Endothelial cell of umbilical vein (primary cell): ENCODE data around the gene DPP6. TPM values are rescaled to one million over a fixed set of nuclear protein-coding genes. Genes with fewer than 3 reads are reported as not detected.

Experiments
- BruUV-seq: library from RNA; stranded (reverse); fragments of 400-500 nt; replicated peaks from 2 replicates; lab custom pipeline; 2021; lab: Mats Ljungman, UMichigan
- CTCF ChIA-PET: fragments of 300-600, 350-600 bp; sonication (Branson Sonifier 250); formaldehyde crosslinking; loops from one replicate; lab custom pipeline; 2021; ENCODE audit warnings: antibody characterized with exemption, inconsistent platforms; lab: Charles Lee
- POLR2A ChIA-PET: fragments of 300-600, 350-600 bp; sonication (Branson Sonifier 250); formaldehyde crosslinking; loops from one replicate; lab custom pipeline; 2021; ENCODE audit warnings: antibody characterized with exemption, inconsistent platforms; lab: Charles Lee
- DNase-seq: peaks from one replicate; pipeline ENCODE4 v3.0.0-alpha.2; 2011; ENCODE audit warnings: low read depth, low spot score
- FAIRE-seq: peaks from 2 replicates; lab custom pipeline; 2011; peaks lifted over from hg19 to GRCh38; lab: Jason Lieb, UNC
- H2AFZ ChIP-seq: 2 replicates; pipeline ENCODE4 v1.6.0; 2012; ENCODE audit warnings: low read depth, low read length, control low read depth, inconsistent platforms
- H3K27ac ChIP-seq: 2 replicates; pipeline ENCODE4 v1.5.1; 2011; ENCODE audit warnings: low read depth, mild to moderate bottlenecking, control low read depth, low read length, moderate library complexity; ENCODE audit not compliant: insufficient read depth
- H3K27me3 ChIP-seq, 2 experiments: 2 replicates each; pipeline versions ENCODE4 v1.6.0 to v1.6.1; 2011; ENCODE audit warnings: low read length in 2 of 2, mixed read lengths in 1 of 2; ENCODE audit not compliant: control insufficient read depth in 2 of 2, insufficient read depth in 2 of 2
- H3K36me3 ChIP-seq, 2 experiments: 2 replicates in 1 of 2; 3 replicates in 1 of 2; pipeline ENCODE4 v1.5.1; 2011; ENCODE audit warnings: low read length in 2 of 2, mild to moderate bottlenecking in 1 of 2, moderate library complexity in 1 of 2; ENCODE audit not compliant: control insufficient read depth in 2 of 2, insufficient read depth in 2 of 2; ENCODE audit errors: extremely low read depth in 1 of 2
- H3K4me1 ChIP-seq: 3 replicates; pipeline ENCODE4 v1.5.1; 2011; ENCODE audit warnings: mild to moderate bottlenecking, low read length; ENCODE audit not compliant: control insufficient read depth, insufficient read depth; ENCODE audit errors: extremely low read depth
- H3K4me2 ChIP-seq: 2 replicates; pipeline ENCODE4 v1.6.1; 2011; ENCODE audit warnings: low read length, control low read depth, mixed read lengths; ENCODE audit not compliant: insufficient read depth
- H3K4me3 ChIP-seq, 3 experiments: fragments of 200-600 bp in 1 of 3; sonication (generic), shearing (Covaris generic) in 1 of 3; replicated peaks in 1 of 3; 2 replicates each; pipeline ENCODE4 v1.5.1; 2011 to 2016; ENCODE audit warnings: control low read depth in 3 of 3, low read length in 3 of 3, mild to moderate bottlenecking in 2 of 3, inconsistent platforms in 1 of 3, low read depth in 1 of 3, moderate library complexity in 1 of 3; ENCODE audit not compliant: insufficient read depth in 1 of 3
- H3K79me2 ChIP-seq: 2 replicates; pipeline ENCODE4 v1.6.0; 2012; ENCODE audit warnings: low read length, inconsistent platforms; ENCODE audit not compliant: control insufficient read depth, insufficient read depth
- H3K9ac ChIP-seq: replicated peaks from 2 replicates; pipeline ENCODE3; 2011; ENCODE audit warnings: low read length, control low read depth; ENCODE audit not compliant: insufficient read depth; ENCODE audit errors: extremely low read depth
- H3K9me1 ChIP-seq: replicated peaks from 3 replicates; pipeline ENCODE4 v1.6.0; 2011; ENCODE audit warnings: mild to moderate bottlenecking, low read length; ENCODE audit not compliant: control insufficient read depth, insufficient read depth; ENCODE audit errors: extremely low read depth
- H3K9me3 ChIP-seq: replicated peaks from 2 replicates; pipeline ENCODE4 v1.5.1; 2012; ENCODE audit warnings: low read length, inconsistent platforms; ENCODE audit not compliant: control insufficient read depth, insufficient read depth
- H4K20me1 ChIP-seq: replicated peaks from 2 replicates; pipeline ENCODE3; 2011; ENCODE audit warnings: mild to moderate bottlenecking, low read length; ENCODE audit not compliant: control insufficient read depth, insufficient read depth; ENCODE audit errors: extremely low read depth
- CTCF ChIP-seq, 2 donors: IDR thresholded peaks; 1 replicate in 1 of 2; 2 replicates in 1 of 2; pipeline ENCODE4 v1.5.1; 2011; ENCODE audit warnings: low read length in 2 of 2, mild to moderate bottlenecking in 2 of 2, moderate library complexity in 2 of 2, control low read depth in 1 of 2, inconsistent platforms in 1 of 2, low read depth in 1 of 2; ENCODE audit not compliant: insufficient read depth in 1 of 2; ENCODE audit errors: extremely low read depth in 1 of 2
- EZH2 ChIP-seq: IDR thresholded peaks from 2 replicates; pipeline ENCODE4 v1.6.1; 2012; ENCODE audit warnings: borderline replicate concordance, low read depth, mild to moderate bottlenecking, moderate library complexity, low read length, inconsistent platforms; ENCODE audit not compliant: severe bottlenecking
- FOS ChIP-seq: IDR thresholded peaks from 2 replicates; pipeline ENCODE4 v1.6.1; 2011; ENCODE audit warnings: mild to moderate bottlenecking, low read length, moderate library complexity, borderline replicate concordance; ENCODE audit not compliant: insufficient read depth
- GATA2 ChIP-seq: IDR thresholded peaks from 2 replicates; pipeline ENCODE4 v1.7.0; 2011; ENCODE audit warnings: low read depth, mild to moderate bottlenecking, moderate library complexity, mixed read lengths, low read length; ENCODE audit not compliant: insufficient read length, insufficient read depth
- JUN ChIP-seq: IDR thresholded peaks from 2 replicates; pipeline ENCODE4 v1.6.1; 2011; ENCODE audit warnings: borderline replicate concordance, low read depth; ENCODE audit not compliant: insufficient read length, insufficient read depth
- MAX ChIP-seq: IDR thresholded peaks from 2 replicates; pipeline ENCODE4 v1.6.1; 2011; ENCODE audit not compliant: insufficient read depth, insufficient read length
- MYC ChIP-seq: IDR thresholded peaks from one replicate; pipeline ENCODE4 v1.6.1; 2011; ENCODE audit warnings: mild to moderate bottlenecking, low read depth, low read length
- POLR2A ChIP-seq: IDR thresholded peaks from 2 replicates; pipeline ENCODE4 v1.6.1; 2012; ENCODE audit warnings: low read depth, mild to moderate bottlenecking, control low read depth, low read length
- POLR2AphosphoS5 ChIP-seq: IDR thresholded peaks from 2 replicates; pipeline ENCODE4 v1.6.1; 2012; ENCODE audit warnings: low read depth, mild to moderate bottlenecking, control low read depth, low read length, moderate library complexity; ENCODE audit not compliant: insufficient read depth
- dilution Hi-C: fragments of 300-500 bp; cut with MboI; formaldehyde crosslinking; loops from one replicate; pipeline ENCODE4 v1.15.0; 2019; ENCODE audit warnings: low sequenced_read_pairs; ENCODE audit not compliant: extremely low pct_ligation_motif_present
- intact Hi-C: fragments of 100-400 bp; cut with micrococcal nuclease; formaldehyde crosslinking; loops from one replicate; pipeline ENCODE4 v1.10.0; 2022
- polyA plus RNA-seq, 4 experiments: library from polyadenylated mRNA; depleted of rRNA in 3 of 4; stranded (reverse) in 3 of 4; unstranded in 1 of 4; fragments of >200 nt; gene quantifications; 2 replicates each; pipeline versions ENCODE4 v1.2.1 to v1.2.3, GENCODE V29; 2011 to 2012; ENCODE audit warnings: missing spikeins in 1 of 4
- total RNA-seq: library from RNA; stranded (reverse); gene quantifications from 2 replicates; pipeline ENCODE4 v1.2.3, GENCODE V29; 2021

The DPP6 gene
- total and polyA plus RNA-seq, 2 donors (not counting 3 experiments of a cell fraction or from before 2014, with no cell fraction given), result not detected

- no peak overlapping the region for H3K4me3 ChIP-seq
- ChIA-PET CTCF (no interaction called here), POLR2A (no interaction called here)
- TF ChIP-seq MYC (no peak), EZH2 (no peak), CTCF (IDR thresholded peaks at IDR 0.05; ENCODE audit: extremely low read depth in 1 of 2, insufficient read depth in 1 of 2, low read depth in 1 of 2, low read length in 2 of 2) (no peak), JUN (no peak), FOS (no peak), GATA2 (no peak), POLR2A (no peak), MAX (no peak), POLR2AphosphoS5 (no peak)
- no peaks in the 10 kb centered on the region for H3K9me1 ChIP-seq
- no peaks in the 10 kb centered on the region for H3K9me3 ChIP-seq
- BruUV-seq, result no TSS peak
- intact Hi-C loops, result no loop called here
- no peaks in the 10 kb centered on the region for H3K4me1 ChIP-seq
- no peak for DNase-seq
- no peaks in the 10 kb centered on the region for H3K79me2 ChIP-seq
- dilution Hi-C loops, result no loop called here
- no peak for FAIRE-seq
- no peaks in the 10 kb centered on the region for H4K20me1 ChIP-seq
- H3K36me3 ChIP-seq, result no peaks in the 10 kb centered on the region
- H2AFZ ChIP-seq, result no peak overlapping the region
- no peaks in the 10 kb centered on the region for H3K27me3 ChIP-seq
- no peak overlapping the region for H3K27ac ChIP-seq
- no peak overlapping the region for H3K9ac ChIP-seq
- no peak overlapping the region for H3K4me2 ChIP-seq
These were observed 824.3 kb downstream of the DPP6 start for GRCh38 chr7:154876516-154876915.
